ENCODE data around the gene MLLT1.

DNA sequence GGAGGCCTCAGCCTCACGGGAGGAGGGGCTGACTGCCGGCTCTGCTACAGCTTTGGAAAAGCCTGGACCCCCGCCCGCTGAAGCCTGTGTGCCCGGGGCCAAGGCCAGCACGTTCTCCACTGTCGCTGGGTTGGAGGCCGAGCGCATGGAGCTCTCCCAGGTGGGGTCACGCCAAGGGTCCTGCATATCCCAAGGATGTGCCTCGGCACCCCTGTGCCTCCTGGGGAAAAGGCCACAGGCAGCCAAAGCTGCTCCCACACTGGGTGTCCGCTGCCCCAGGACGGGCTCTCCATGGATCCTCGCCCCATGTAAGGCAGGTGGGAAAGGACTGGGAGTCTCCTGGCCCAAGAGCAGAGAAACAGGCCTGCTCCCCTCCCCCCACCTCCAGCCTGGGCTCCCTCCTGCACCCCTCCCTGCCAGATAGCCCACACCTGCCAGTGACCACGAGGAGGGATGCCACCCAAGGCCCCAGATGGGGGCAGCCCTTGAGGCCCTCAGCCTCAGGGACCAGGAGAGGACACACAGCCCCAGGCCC, 64.0 kb downstream of the MLLT1 start:
- TF ChIP-seq CTCF (conservative IDR thresholded peaks at IDR 0.05; ENCODE audit: low read length) (no peak), EZH2phosphoT487 (IDR thresholded peaks at IDR 0.05; ENCODE audit: borderline replicate concordance, low read depth, low read length) (no peak)

All from OCI-LY7 (cell line).